OCI-LY1 (cell line): ENCODE data around the gene AFF1.

Source experiments
- H2AFZ ChIP-seq: fragments of 200-600 bp; sonication (generic), shearing (Covaris generic); 2 replicates; pipeline ENCODE4 v1.6.0; 2014; ENCODE audit warnings: antibody characterized with exemption, mild to moderate bottlenecking, low read length
- H3F3A ChIP-seq: fragments of 200-600 bp; sonication (generic), shearing (Covaris generic); 2 replicates; pipeline ENCODE4 v1.6.0; 2014; ENCODE audit warnings: mild to moderate bottlenecking, antibody characterized with exemption, low read length, moderate library complexity; ENCODE audit not compliant: insufficient read depth
- H3K27ac ChIP-seq: fragments of 200-600 bp; sonication (generic); 2 replicates; pipeline ENCODE4 v1.5.1; 2014; ENCODE audit warnings: low read length, mixed run types, mild to moderate bottlenecking, low read depth; ENCODE audit not compliant: poor library complexity, severe bottlenecking
- H3K27me3 ChIP-seq: fragments of 200-600 bp; sonication (generic); 2 replicates; pipeline ENCODE4 v1.6.0; 2014; ENCODE audit warnings: antibody characterized with exemption, mild to moderate bottlenecking, low read length, moderate library complexity; ENCODE audit not compliant: insufficient read depth
- H3K36me3 ChIP-seq: fragments of 200-600 bp; sonication (generic); 2 replicates; pipeline ENCODE4 v1.6.1; 2014; ENCODE audit warnings: mild to moderate bottlenecking, antibody characterized with exemption, low read length, moderate library complexity, mixed read lengths; ENCODE audit not compliant: insufficient read depth
- H3K4me1 ChIP-seq: fragments of 200-600 bp; sonication (generic); 2 replicates; pipeline ENCODE4 v1.5.1; 2014; ENCODE audit warnings: mild to moderate bottlenecking, low read length, moderate library complexity; ENCODE audit not compliant: insufficient read depth, severe bottlenecking
- H3K4me2 ChIP-seq: fragments of 200-600 bp; sonication (generic), shearing (Covaris generic); 2 replicates; pipeline ENCODE4 v1.6.1; 2014; ENCODE audit warnings: low read length
- H3K4me3 ChIP-seq: fragments of 200-600 bp; sonication (generic); 2 replicates; pipeline ENCODE4 v1.5.1; 2014; ENCODE audit warnings: low read length, low read depth, mild to moderate bottlenecking, mixed read lengths; ENCODE audit not compliant: poor library complexity, severe bottlenecking
- H3K79me2 ChIP-seq: fragments of 200-600 bp; shearing (Covaris generic); 2 replicates; pipeline ENCODE4 v1.6.1; 2016; ENCODE audit warnings: mixed run types, low read length, mixed read lengths; ENCODE audit not compliant: insufficient read depth
- H3K9ac ChIP-seq: fragments of 200-600 bp; sonication (generic), shearing (Covaris generic); 2 replicates; pipeline ENCODE4 v1.6.1; 2014; ENCODE audit warnings: mild to moderate bottlenecking, low read length, mixed read lengths
- H3K9me2 ChIP-seq: fragments of 200-600 bp; sonication (generic), shearing (Covaris generic); 2 replicates; pipeline ENCODE4 v1.6.1; 2014; ENCODE audit warnings: low read depth, mild to moderate bottlenecking, low read length, mixed read lengths
- H3K9me3 ChIP-seq: fragments of 200-600 bp; shearing (Covaris generic); 2 replicates; pipeline ENCODE4 v1.6.1; 2014; ENCODE audit warnings: low read length, mixed read lengths
- H4K20me1 ChIP-seq: fragments of 200-600 bp; sonication (generic), shearing (Covaris generic); 2 replicates; pipeline ENCODE4 v1.6.0; 2016; ENCODE audit warnings: mild to moderate bottlenecking, low read length; ENCODE audit not compliant: insufficient read depth
- EZH2 ChIP-seq: fragments of 200-600 bp; sonication (generic), shearing (Covaris generic); IDR thresholded peaks from 2 replicates; pipeline ENCODE4 v1.8.0; 2017; ENCODE audit warnings: borderline replicate concordance, mixed run types, mild to moderate bottlenecking, antibody characterized with exemption, low read length, moderate library complexity, mixed read lengths
- TF ChIP-seq, protein P1 (sequence below): fragments of 200-600 bp; sonication (generic), shearing (Covaris generic); IDR thresholded peaks from 2 replicates; pipeline ENCODE4 v1.5.1; 2017; ENCODE audit warnings: mild to moderate bottlenecking, antibody characterized with exemption, low read length, moderate library complexity, mixed read lengths

AFF1 gene

DNA sequence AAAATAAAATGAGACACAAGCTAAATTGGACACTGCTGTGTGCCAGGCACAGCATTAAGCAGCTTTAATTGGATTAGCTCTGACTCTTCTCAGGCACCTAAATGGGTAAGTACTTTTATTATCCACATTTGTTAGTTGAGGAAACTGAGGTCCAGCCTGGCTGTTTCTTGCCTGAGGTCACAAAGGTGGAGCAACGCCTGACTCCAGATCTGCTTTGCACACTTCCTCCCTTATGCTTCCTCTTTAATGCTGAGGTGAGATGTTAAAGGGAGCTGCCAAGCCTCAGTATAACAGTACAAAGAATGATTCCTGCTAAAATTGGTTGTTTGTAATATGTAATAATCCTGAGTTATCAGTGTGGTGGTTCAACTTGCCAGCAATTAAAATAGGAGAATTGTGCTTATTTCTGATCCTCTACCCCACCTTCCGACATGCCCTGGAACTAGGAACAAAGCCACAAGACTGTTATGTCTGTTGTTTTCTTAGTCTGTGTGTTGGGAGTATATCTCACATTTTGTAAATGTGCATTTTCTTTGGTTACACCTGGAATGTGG is 74.4 kb downstream of the AFF1 start:
- Histone ChIP-seq H3K79me2 (no peaks in the 10 kb centered on the region), H3K27ac (no peak overlapping the region), H3K27me3 (no peaks in the 10 kb centered on the region), H3K4me1 (peaks cover 29% of the 10 kb centered on the region), H3F3A (peaks cover 3% of the 10 kb centered on the region; the same call in 1 of the 2 replicates), H3K4me2 (no peak overlapping the region), H2AFZ (no peak overlapping the region), H3K9me3 (no peaks in the 10 kb centered on the region), H4K20me1 (no peaks in the 10 kb centered on the region), H3K9me2 (no peaks in the 10 kb centered on the region), H3K4me3 (no peak overlapping the region), H3K9ac (no peak overlapping the region), H3K36me3 (no peaks in the 10 kb centered on the region)
- TF ChIP-seq EZH2, result no peak
- TF ChIP-seq, protein P1, sequence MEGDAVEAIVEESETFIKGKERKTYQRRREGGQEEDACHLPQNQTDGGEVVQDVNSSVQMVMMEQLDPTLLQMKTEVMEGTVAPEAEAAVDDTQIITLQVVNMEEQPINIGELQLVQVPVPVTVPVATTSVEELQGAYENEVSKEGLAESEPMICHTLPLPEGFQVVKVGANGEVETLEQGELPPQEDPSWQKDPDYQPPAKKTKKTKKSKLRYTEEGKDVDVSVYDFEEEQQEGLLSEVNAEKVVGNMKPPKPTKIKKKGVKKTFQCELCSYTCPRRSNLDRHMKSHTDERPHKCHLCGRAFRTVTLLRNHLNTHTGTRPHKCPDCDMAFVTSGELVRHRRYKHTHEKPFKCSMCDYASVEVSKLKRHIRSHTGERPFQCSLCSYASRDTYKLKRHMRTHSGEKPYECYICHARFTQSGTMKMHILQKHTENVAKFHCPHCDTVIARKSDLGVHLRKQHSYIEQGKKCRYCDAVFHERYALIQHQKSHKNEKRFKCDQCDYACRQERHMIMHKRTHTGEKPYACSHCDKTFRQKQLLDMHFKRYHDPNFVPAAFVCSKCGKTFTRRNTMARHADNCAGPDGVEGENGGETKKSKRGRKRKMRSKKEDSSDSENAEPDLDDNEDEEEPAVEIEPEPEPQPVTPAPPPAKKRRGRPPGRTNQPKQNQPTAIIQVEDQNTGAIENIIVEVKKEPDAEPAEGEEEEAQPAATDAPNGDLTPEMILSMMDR, result no peak

DNA sequence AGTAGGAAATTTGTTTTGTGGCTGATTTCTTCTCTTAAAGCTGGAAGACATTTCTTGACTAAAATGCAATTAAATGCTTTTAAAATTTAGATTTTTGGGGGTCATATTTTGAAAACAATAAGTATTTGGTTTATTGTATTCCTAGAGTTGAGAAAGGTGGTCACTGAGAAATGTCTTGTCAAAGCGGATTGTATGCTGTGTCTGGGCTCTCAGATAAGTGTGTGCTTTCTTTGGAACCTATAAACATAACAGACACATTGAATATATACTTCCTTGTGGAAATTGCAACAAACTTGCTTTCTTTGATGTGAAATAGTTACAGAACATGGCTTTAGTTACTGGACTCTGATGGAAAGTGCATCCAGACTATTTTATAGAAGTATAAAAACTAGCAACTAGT is 75.4 kb downstream of the AFF1 start:
- peaks cover 27% of the 10 kb centered on the region for H3K4me1 ChIP-seq

DNA sequence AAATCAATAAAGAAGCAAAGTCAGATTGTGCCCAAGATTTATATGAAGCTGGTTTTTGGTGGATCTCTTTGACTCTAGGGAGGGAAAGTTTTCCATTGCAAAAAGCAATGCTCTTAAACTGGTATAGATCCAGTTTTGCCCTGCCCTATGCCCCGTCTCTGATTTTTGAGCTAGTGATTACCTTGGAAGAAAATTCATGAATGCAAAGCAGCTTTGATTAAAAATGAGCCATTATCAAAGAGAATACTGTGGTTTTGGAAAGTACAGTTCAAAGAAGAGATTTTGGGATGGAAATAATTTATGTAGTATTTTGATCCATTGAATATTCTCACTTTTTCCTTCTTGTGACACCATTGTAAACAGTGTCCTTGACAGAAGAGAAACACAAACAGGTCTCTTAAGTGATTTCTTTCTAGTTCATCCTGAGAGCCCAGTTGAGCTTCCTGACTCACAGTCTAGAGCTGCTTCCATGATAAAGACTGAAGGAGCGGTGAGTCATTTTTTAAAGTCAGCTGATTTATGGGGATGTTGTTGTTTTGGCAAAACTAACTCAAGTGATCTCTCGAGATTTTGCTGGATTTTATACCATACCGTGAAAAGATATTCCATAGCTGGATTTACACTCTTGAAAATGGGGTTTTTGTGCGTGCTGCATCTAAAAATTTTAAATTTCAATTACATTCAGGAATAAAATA is 76.7 kb downstream of the AFF1 start:
- Histone ChIP-seq H3K9ac (no peak overlapping the region), H3K4me1 (peaks cover 15% of the 10 kb centered on the region), H3K36me3 (no peaks in the 10 kb centered on the region), H3K9me2 (no peaks in the 10 kb centered on the region), H3K27ac (no peak overlapping the region), H4K20me1 (no peaks in the 10 kb centered on the region), H3F3A (peaks cover 3% of the 10 kb centered on the region; the same call in 1 of the 2 replicates), H3K27me3 (no peaks in the 10 kb centered on the region), H3K9me3 (no peaks in the 10 kb centered on the region), H3K4me2 (no peak overlapping the region), H3K4me3 (no peak overlapping the region), H2AFZ (no peak overlapping the region), H3K79me2 (no peaks in the 10 kb centered on the region)
- TF ChIP-seq, protein P1, result no peak
- no peak for TF ChIP-seq EZH2

More for the DNA sequence above, 75.4 kb downstream of the AFF1 start:
- Histone ChIP-seq H3K9me2 (no peaks in the 10 kb centered on the region), H3K4me2 (no peak overlapping the region), H3K27me3 (no peaks in the 10 kb centered on the region), H3K79me2 (no peaks in the 10 kb centered on the region), H3K27ac (no peak overlapping the region), H2AFZ (no peak overlapping the region), H4K20me1 (no peaks in the 10 kb centered on the region), H3K9ac (no peak overlapping the region), H3K4me3 (no peak overlapping the region), H3F3A (peaks cover 3% of the 10 kb centered on the region; the same call in 1 of the 2 replicates), H3K9me3 (no peaks in the 10 kb centered on the region), H3K36me3 (no peaks in the 10 kb centered on the region)
- no peak for TF ChIP-seq EZH2
- TF ChIP-seq, protein P1, result no peak
